Activated T-cell treated with anti-CD3 and anti-CD28 coated beads, Interleukin-2, amount 50 U/mL, for 72 hours (primary cell): Measurements from ENCODE around the gene SLC13A1. TPM values are rescaled to one million over a fixed set of nuclear protein-coding genes. Genes with fewer than 3 reads are reported as not detected.

Experiments used
- ATAC-seq, 2 donors: fragments of 150-1000 bp; cut with Tn5 transposase; replicated peaks in 1 of 2; 2 replicates each; pipeline ENCODE4 v1.10.0; 2021; ENCODE audit warnings: moderate library complexity in 2 of 2, mild to moderate bottlenecking in 1 of 2
- DNase-seq, 2 donors: peaks; one replicate each; pipeline ENCODE4 v3.0.0; 2021 to 2022; ENCODE audit warnings: mixed read lengths in 1 of 2
- H3K27ac Mint-ChIP-seq: one replicate; pipeline ENCODE4 v1.8.0; 2022; ENCODE audit warnings: mild to moderate bottlenecking, moderate library complexity, mixed read lengths
- H3K27me3 Mint-ChIP-seq: one replicate; pipeline ENCODE4 v1.8.0; 2022; ENCODE audit warnings: low read depth, mixed read lengths
- H3K36me3 Mint-ChIP-seq, 2 donors: one replicate each; pipeline ENCODE4 v1.8.0; 2022; ENCODE audit warnings: mixed read lengths in 2 of 2, mild to moderate bottlenecking in 1 of 2; ENCODE audit not compliant: insufficient read depth in 2 of 2
- H3K4me1 Mint-ChIP-seq: one replicate; pipeline ENCODE4 v1.8.0; 2022; ENCODE audit warnings: low read depth, mixed read lengths
- H3K4me3 Mint-ChIP-seq, 2 donors: one replicate each; pipeline ENCODE4 v1.8.0; 2022; ENCODE audit warnings: mild to moderate bottlenecking in 2 of 2, mixed read lengths in 2 of 2, moderate library complexity in 2 of 2
- H3K9me3 Mint-ChIP-seq, 2 donors: one replicate each; pipeline ENCODE4 v1.8.0; 2022; ENCODE audit warnings: mixed read lengths in 2 of 2
- total RNA-seq, 2 donors: library from RNA; stranded (reverse); gene quantifications; one replicate each; pipeline ENCODE4 v1.2.3, GENCODE V29; 2022

SLC13A1 gene
- total RNA-seq, 2 donors from 2014 or later = not detected

DNA sequence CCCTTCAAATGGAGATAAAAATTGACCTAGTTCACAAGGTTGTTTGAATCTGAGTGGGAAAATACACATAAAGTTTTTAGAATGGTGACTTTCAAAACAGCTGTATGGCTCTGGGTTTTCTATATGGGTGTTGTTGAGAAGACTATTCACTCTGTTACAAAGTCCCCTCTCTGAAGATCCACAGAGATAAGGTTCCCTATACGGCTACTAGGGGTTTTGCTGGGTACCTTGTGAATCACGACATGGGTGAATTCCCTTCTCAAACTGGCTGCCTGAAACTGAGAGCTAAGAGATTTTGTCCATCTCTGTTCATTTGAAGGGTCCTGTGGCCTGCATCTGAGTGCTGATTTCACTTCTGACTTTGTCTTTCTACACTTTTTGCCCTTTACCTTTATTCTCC, 11.8 kb upstream of the SLC13A1 start:
- Mint-ChIP-seq H3K4me1 (no peaks in the 10 kb centered on the region), H3K4me3 (no peak overlapping the region), H3K9me3 (peaks cover 10 to 14% of the 10 kb centered on the region in 2 donors), H3K27ac (no peak overlapping the region), H3K27me3 (no peaks in the 10 kb centered on the region), H3K36me3 (peaks cover 0 to 2% of the 10 kb centered on the region in 2 donors)
- no peak for DNase-seq
- ATAC-seq = no peak

DNA sequence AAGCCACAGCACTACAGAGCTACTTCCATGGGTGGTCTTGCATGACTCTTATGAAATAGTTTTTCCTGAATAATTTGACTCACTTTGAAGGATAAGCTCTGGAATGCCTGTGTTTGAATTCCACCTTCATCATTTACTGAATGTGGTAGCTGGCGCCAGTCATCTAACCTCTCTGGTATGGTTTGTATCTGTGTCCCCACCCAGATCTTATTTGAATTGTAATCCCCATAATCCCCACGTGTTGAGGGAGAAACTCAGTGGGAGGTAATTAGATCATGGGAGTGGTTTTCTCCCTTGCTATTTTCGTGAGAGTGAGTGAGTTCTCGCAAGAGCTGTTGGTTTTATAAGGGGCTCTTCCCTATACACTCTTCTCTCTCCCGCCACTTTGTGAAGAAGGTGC, 11.2 kb upstream of the SLC13A1 start:
- DNase-seq (no peak), ATAC-seq (no peak)
- peaks cover 0 to 2% of the 10 kb centered on the region in 2 donors for H3K36me3 Mint-ChIP-seq
- no peaks in the 10 kb centered on the region for H3K27me3 Mint-ChIP-seq
- no peak overlapping the region for H3K27ac Mint-ChIP-seq
- no peak overlapping the region for H3K4me3 Mint-ChIP-seq
- H3K4me1 Mint-ChIP-seq = no peaks in the 10 kb centered on the region
- peaks cover 9 to 12% of the 10 kb centered on the region in 2 donors for H3K9me3 Mint-ChIP-seq

DNA sequence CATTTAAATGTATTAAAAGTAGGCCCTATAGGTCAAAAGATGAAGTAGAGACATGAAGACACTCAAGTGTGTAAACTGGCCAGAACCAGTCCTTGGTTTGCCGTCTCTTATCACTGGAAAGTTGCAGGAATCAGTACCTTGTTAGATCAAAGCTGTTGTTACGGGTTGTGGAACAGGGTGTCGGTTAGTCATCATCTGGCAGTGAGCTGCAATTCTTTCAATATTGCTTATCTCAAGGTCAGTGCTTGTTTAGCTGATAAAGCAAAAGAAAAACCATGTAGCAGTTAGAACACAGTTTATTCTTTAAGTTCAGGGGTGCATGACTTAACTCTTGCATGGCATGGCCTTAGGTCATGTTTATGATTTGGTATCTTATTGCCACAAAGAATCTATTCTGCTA, 10.0 kb upstream of the SLC13A1 start:
- H3K27me3 Mint-ChIP-seq = no peaks in the 10 kb centered on the region
- H3K4me1 Mint-ChIP-seq = no peaks in the 10 kb centered on the region
- no peak overlapping the region for H3K4me3 Mint-ChIP-seq
- ATAC-seq (no peak), DNase-seq (no peak)
- H3K9me3 Mint-ChIP-seq = peaks cover 3 to 6% of the 10 kb centered on the region in 2 donors
- H3K36me3 Mint-ChIP-seq = no peaks in the 10 kb centered on the region
- no peak overlapping the region for H3K27ac Mint-ChIP-seq

DNA sequence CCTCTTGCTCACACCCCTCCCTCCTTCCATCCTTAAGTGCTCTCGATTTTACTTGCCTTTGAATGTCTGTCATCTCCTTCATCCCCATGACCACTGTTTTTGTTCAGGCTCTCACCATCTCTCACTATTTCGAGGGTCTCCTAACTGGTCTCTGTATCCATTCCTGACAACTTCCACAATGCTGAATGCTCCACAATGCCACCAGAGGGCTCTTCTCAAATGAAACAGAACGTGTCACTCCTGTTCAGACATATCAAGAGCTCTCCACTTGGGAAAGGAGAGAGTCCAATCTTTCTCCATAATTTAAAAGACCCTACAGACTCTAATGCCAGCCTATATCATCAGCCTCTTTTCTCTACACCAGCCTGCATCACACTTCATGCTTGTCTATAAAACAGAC, 9.0 kb upstream of the SLC13A1 start:
- no peaks in the 10 kb centered on the region for H3K27me3 Mint-ChIP-seq
- DNase-seq (no peak), ATAC-seq (no peak)
- no peak overlapping the region for H3K4me3 Mint-ChIP-seq
- no peaks in the 10 kb centered on the region for H3K36me3 Mint-ChIP-seq
- no peaks in the 10 kb centered on the region for H3K4me1 Mint-ChIP-seq
- peaks cover 0 to 4% of the 10 kb centered on the region in 2 donors for H3K9me3 Mint-ChIP-seq
- H3K27ac Mint-ChIP-seq = no peak overlapping the region

GRCh38 chr7:123204206-123204835, 4.6 kb upstream of the SLC13A1 start:
- Mint-ChIP-seq H3K4me1 (no peaks in the 10 kb centered on the region), H3K36me3 (no peaks in the 10 kb centered on the region), H3K9me3 (peaks cover 0 to 4% of the 10 kb centered on the region in 2 donors), H3K27ac (no peak overlapping the region), H3K27me3 (no peaks in the 10 kb centered on the region), H3K4me3 (no peak overlapping the region)
- DNase-seq = no peak
- ATAC-seq = no peak

DNA sequence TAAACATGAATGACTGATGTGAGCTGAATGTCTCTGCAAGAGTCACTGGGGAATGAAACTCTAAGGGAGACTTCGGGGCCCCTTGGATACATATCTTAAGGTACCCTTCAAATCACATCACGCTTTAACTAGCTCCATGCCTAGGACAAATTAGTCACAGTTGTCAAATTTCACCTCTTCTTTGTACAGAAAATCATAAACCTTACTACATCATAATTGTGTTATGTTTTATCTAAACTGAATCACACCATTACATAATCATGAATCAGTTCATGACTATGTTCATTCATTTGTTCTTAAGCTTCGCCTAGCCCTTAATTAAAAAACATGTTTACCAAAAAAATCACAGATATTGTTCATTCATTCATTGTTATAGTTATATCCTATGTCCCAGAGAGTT, 2.1 kb upstream of the SLC13A1 start:
- H3K27ac Mint-ChIP-seq = no peak overlapping the region
- no peaks in the 10 kb centered on the region for H3K27me3 Mint-ChIP-seq
- no peak for DNase-seq
- ATAC-seq = no peak
- no peak overlapping the region for H3K4me3 Mint-ChIP-seq
- H3K4me1 Mint-ChIP-seq = no peaks in the 10 kb centered on the region
- H3K9me3 Mint-ChIP-seq = no peaks in the 10 kb centered on the region
- no peaks in the 10 kb centered on the region for H3K36me3 Mint-ChIP-seq

DNA sequence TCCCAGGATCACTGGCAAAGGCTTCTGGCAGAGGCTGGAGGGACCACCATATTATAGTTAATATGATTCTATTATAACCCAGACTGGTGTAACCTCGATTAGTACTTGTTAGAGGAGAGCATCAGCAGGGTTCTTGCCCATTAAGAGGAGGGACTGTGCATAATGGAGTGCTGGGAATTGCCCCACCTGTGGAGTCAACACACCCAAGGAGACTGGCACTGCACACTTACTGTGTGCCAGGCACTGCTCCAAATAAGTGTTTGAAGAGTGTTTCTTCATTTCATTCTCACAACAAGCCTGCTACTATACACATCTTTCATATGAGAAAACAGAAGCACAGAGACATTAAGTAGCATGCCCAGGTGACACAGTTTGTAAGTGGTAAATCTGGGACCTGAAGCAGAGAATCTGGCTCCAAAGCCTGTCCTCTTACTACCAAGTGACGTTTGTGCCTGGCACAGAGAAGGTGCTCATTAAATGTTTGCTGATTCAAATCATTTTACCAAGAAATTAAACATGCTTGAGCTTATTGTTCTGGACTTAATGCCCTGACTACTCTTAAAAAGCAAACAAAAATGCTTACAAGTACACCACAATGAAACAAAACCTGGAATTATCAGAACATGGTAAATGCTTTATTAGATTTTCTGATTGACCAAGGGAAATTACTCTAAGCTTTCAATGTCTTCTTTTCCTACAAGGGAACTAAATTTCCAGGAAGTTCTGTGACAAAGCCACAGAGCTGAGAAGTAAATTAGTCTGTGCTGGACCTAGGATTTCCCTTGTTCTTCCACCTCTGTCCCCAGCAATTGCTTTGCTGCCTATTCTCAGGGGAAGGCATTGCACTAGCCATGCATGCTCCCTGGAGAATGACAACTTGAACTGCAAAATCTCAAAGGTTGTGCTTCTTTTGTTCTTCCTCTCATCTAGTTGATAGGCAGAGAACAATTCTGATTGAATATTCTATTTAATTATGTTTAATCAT, 809 bp downstream of the SLC13A1 start:
- no peaks in the 10 kb centered on the region for H3K36me3 Mint-ChIP-seq
- H3K4me3 Mint-ChIP-seq = no peak overlapping the region
- no peaks in the 10 kb centered on the region for H3K4me1 Mint-ChIP-seq
- H3K9me3 Mint-ChIP-seq = peaks cover 0 to 1% of the 10 kb centered on the region in 2 donors
- H3K27me3 Mint-ChIP-seq = no peaks in the 10 kb centered on the region
- ATAC-seq (no peak), DNase-seq (no peak)
- H3K27ac Mint-ChIP-seq = no peak overlapping the region

DNA sequence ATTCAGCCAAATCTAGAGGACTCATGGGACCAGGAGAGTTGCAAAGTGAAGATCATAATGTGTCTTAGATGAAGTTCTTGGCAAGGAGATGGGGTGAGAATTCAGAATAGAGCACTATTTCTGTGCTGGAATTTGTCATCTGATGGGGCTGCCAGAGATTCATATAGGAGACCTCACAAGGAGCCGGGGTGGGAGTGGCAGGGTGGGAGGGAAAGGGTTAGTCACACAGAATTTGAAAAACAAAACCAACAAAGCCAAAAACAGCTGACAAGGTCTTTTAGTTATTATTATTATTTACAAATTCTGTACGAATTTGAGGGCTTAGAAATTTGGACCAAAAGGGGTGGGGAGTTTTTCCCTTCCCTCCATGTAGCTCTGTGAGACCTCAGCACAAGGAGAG, 1.7 kb downstream of the SLC13A1 start:
- no peaks in the 10 kb centered on the region for H3K36me3 Mint-ChIP-seq
- peaks cover 0 to 4% of the 10 kb centered on the region in 2 donors for H3K9me3 Mint-ChIP-seq
- H3K4me3 Mint-ChIP-seq = no peak overlapping the region
- H3K4me1 Mint-ChIP-seq = no peaks in the 10 kb centered on the region
- DNase-seq (no peak), ATAC-seq (no peak)
- H3K27ac Mint-ChIP-seq = no peak overlapping the region
- H3K27me3 Mint-ChIP-seq = no peaks in the 10 kb centered on the region

DNA sequence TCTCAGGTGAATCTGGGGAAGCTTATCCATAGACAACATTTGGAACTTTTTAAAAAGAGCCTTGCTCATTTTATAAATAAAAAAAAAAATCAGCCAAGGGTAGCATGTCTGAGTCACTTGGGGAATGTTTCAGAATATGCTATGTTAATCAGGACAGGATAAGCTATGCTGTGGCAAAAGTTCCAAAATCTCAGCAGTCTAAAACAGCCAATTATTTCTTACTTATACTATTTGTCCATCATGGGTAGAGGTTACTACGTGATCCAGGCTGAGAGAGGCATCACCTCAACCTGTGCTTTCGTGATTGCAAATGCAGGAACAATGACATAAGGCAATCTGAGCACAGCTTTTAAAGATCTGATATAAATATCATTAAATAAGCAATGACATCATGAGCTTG, 6.5 kb downstream of the SLC13A1 start:
- Mint-ChIP-seq H3K4me1 (no peaks in the 10 kb centered on the region), H3K9me3 (peaks cover 0 to 7% of the 10 kb centered on the region in 2 donors), H3K27me3 (no peaks in the 10 kb centered on the region), H3K36me3 (no peaks in the 10 kb centered on the region), H3K27ac (no peak overlapping the region), H3K4me3 (no peak overlapping the region)
- no peak for ATAC-seq
- no peak for DNase-seq

DNA sequence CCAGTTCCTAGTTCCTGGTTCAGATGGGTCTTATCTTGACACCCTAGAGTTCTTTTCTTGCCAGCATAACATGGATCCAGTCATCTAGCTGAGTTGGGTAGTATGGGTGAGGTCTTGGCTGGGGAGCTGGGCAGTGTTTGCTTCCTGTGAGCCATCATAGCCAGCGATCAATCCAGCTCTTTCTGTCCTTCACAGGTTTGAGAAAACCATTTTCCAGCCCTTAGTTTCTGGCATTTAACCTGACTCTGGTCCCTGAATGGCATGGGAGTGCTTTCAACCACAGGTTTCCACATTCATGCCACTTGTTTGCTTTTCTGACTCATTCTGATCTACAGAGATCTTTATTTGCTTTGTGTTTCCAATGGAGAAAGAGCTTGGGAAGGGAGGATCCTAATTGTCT, 8.6 kb downstream of the SLC13A1 start:
- H3K27me3 Mint-ChIP-seq = no peaks in the 10 kb centered on the region
- no peak overlapping the region for H3K27ac Mint-ChIP-seq
- DNase-seq = no peak
- no peak overlapping the region for H3K4me3 Mint-ChIP-seq
- no peaks in the 10 kb centered on the region for H3K36me3 Mint-ChIP-seq
- ATAC-seq = no peak
- peaks cover 0 to 8% of the 10 kb centered on the region in 2 donors for H3K9me3 Mint-ChIP-seq
- no peaks in the 10 kb centered on the region for H3K4me1 Mint-ChIP-seq

DNA sequence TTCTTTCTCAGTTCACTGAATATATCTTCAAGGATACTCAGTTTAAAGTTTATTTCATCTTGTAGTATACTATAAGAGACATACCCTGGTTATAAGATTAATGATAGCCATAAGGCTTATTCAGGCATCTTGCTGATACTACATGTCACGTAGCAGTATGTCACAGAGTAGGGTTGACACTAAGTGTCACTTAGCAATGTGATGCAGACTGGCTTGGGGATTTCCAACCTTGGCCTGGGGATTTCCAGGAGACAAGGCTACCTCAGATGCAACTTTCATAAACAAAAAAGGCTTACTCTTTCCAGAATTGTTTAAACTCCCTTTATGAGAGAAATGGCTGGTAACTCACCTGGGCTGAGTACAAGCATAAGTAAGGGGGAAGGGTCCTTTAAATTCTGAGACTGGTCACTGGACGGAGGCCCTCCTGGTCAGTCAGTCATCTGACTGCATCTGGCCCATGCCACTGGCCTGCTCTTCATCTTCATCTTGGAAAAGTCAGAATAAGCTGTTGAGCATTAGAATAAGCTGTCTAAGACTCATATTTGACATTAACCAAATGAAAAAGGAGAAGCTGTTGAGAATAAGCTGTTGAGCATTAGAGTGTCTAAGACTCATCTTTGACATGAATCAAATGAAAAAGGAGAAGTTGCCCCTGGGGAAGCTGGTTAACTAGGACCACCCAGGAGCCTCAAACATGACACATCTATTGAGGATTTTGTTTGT, 9.5 kb downstream of the SLC13A1 start:
- peaks cover 0 to 8% of the 10 kb centered on the region in 2 donors for H3K9me3 Mint-ChIP-seq
- DNase-seq (peak; percentile 24 to 31), ATAC-seq (peak; percentile 61 to 85)
- H3K27me3 Mint-ChIP-seq = no peaks in the 10 kb centered on the region
- no peak overlapping the region for H3K27ac Mint-ChIP-seq
- no peaks in the 10 kb centered on the region for H3K36me3 Mint-ChIP-seq
- H3K4me3 Mint-ChIP-seq = no peak overlapping the region
- H3K4me1 Mint-ChIP-seq = no peaks in the 10 kb centered on the region

GRCh38 chr7:123185756-123186155, 14.0 kb downstream of the SLC13A1 start:
- no peaks in the 10 kb centered on the region for H3K27me3 Mint-ChIP-seq
- H3K4me3 Mint-ChIP-seq = no peak overlapping the region
- no peak overlapping the region for H3K27ac Mint-ChIP-seq
- peaks cover 6 to 7% of the 10 kb centered on the region in 2 donors for H3K9me3 Mint-ChIP-seq
- H3K4me1 Mint-ChIP-seq = no peaks in the 10 kb centered on the region
- ATAC-seq (no peak), DNase-seq (no peak)
- H3K36me3 Mint-ChIP-seq = no peaks in the 10 kb centered on the region

- no peaks in the 10 kb centered on the region for H3K27me3 Mint-ChIP-seq
- ATAC-seq = no peak
- H3K4me3 Mint-ChIP-seq = no peak overlapping the region
- H3K9me3 Mint-ChIP-seq = peaks cover 6 to 7% of the 10 kb centered on the region in 2 donors
- H3K4me1 Mint-ChIP-seq = no peaks in the 10 kb centered on the region
- H3K36me3 Mint-ChIP-seq = no peaks in the 10 kb centered on the region
- no peak overlapping the region for H3K27ac Mint-ChIP-seq
- DNase-seq = no peak
Measured at GRCh38 chr7:123184271-123184670, 15.5 kb downstream of the SLC13A1 start.
